Dermis microvascular lymphatic vessel endothelial cell (primary cell): ENCODE data around the gene FAM3D. TPM values are rescaled to one million over a fixed set of nuclear protein-coding genes. Genes with fewer than 3 reads are reported as not detected.
"Not testable (repeated sequence)": the region's sequence is repeated elsewhere in the genome, so short reads cannot be mapped to it uniquely, and the experiment has no call there.

Experiments used
- DNase-seq, 2 donors: peaks; one replicate each; pipeline versions ENCODE4 v3.0.0 to v3.0.0-alpha.2; 2010; ENCODE audit warnings: low read depth in 2 of 2
- total RNA-seq: library from RNA; depleted of rRNA; stranded (reverse); fragments of >200 nt; gene quantifications from 2 replicates; pipeline ENCODE4 v1.2.1, GENCODE V29; 2014

Gene FAM3D
- total RNA-seq, result 0.13 and 0.26 TPM in 2 replicates

DNA sequence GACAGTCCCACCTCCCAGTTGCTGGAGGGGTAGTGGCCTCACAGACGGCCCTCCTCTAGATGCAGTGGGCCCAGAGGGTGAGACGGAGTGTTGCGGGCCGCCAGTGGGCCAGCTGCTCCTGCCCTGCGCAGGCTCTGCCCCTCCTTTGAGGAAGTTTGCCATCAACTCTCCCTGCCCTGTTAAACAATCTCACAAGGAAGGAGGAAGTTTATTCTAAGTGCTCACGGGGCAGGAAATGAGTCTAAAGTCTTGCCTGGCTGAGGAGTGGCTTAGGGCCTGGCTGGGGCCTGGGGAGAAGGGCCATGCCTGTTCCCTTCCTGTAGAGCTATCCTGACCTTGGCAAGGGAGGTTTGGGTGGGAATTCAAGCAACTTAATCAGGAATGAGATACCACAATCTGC is at the start of gene FAM3D:
Gene FAM3D, minus strand, starts transcription at position 92 of the 400 bp plus-strand sequence. CDS start 11,211 bp downstream, outside the sequence.
- peak in 1 of 2 donors; percentile 29 for DNase-seq

GRCh38 chr3:58713715-58714401 is 47.3 kb upstream of the FAM3D start:
- DNase-seq, result no peak

- no peak for DNase-seq
Measured at GRCh38 chr3:58711871-58712270, 45.3 kb upstream of the FAM3D start.

GRCh38 chr3:58708983-58709382 is 42.4 kb upstream of the FAM3D start:
- not testable (repeated sequence) for DNase-seq

GRCh38 chr3:58708116-58708791 is 41.7 kb upstream of the FAM3D start:
- no peak for DNase-seq

- no peak for DNase-seq
Measured at GRCh38 chr3:58707390-58707930, 40.9 kb upstream of the FAM3D start.

GRCh38 chr3:58706395-58707167 is 40.0 kb upstream of the FAM3D start:
- no peak for DNase-seq

DNA sequence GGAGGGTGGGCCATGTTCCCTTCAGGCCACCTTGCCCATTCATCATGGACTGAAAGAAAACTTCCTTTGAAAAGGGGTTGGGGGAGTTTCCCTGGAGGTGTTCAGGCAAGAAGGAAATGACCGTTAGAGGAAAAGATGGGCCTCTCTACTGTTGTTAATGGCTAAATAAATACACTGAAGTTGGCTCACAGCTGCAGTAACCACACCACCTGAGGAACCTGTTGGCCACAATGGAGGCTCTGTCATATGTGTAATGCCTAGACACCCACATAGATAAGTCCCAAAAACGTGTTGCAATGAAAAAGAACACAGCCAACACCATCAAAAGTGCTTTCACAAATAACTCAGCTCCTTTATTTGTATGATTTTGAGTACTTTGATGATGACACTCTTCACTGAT is 38.2 kb upstream of the FAM3D start:
- DNase-seq, result no peak

- not testable (repeated sequence) for DNase-seq
Measured at GRCh38 chr3:58704304-58704703, 37.7 kb upstream of the FAM3D start.

GRCh38 chr3:58698246-58698645 is 31.7 kb upstream of the FAM3D start:
- DNase-seq, result no peak

DNA sequence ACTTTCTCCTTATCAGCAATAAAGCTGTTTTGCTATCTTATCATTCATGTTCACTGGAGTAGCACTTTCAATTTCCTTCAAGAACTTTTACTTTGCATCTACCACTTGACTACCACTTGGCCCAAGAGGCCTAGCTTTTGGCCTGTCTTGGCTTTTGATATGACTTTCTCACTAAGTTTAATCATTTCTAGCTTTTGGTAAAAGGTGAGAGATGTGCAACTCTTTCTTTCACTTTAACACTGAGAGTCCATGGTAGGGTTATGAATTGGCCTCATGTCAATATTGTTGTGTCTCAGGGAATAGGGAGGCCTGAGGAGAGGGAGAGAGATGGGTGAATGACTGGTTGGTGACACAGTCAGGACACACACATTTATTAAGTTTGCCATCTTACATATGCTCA is 31.0 kb upstream of the FAM3D start:
- no peak for DNase-seq

- DNase-seq, result not testable (repeated sequence)
Measured at GRCh38 chr3:58696813-58697212, 30.2 kb upstream of the FAM3D start.

- DNase-seq, result no peak
Measured at GRCh38 chr3:58696093-58696492, 29.5 kb upstream of the FAM3D start.

DNA sequence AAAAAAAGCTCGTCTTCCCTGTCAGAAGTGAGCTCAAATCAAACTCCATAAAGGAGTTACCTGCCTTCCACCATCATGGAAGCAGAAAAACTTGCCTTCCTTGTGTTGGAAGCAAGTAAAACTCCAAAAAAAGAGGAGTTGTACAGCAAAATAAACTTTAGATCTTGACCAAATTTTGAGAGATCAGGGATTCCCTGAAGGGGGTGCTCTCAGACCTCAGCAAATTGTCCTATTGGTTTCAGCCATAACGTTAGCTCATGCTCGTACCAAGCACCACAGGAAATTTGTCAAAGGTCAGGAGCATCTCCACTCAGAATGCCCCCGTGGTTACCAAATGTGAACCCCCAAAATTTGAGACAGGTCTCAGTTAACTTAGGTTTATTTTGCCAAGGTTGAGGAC is 28.7 kb upstream of the FAM3D start:
- not testable (repeated sequence) for DNase-seq

- no peak for DNase-seq
Measured at GRCh38 chr3:58693940-58694850, 27.6 kb upstream of the FAM3D start.

GRCh38 chr3:58692484-58692883 is 25.9 kb upstream of the FAM3D start:
- DNase-seq, result no peak

- DNase-seq, result peak in 1 of 2 donors; percentile 39
Measured at GRCh38 chr3:58691997-58692396, 25.4 kb upstream of the FAM3D start.

- no peak for DNase-seq
Measured at GRCh38 chr3:58690490-58690889, 23.9 kb upstream of the FAM3D start.

- no peak for DNase-seq
Measured at GRCh38 chr3:58688574-58688973, 22.0 kb upstream of the FAM3D start.

DNA sequence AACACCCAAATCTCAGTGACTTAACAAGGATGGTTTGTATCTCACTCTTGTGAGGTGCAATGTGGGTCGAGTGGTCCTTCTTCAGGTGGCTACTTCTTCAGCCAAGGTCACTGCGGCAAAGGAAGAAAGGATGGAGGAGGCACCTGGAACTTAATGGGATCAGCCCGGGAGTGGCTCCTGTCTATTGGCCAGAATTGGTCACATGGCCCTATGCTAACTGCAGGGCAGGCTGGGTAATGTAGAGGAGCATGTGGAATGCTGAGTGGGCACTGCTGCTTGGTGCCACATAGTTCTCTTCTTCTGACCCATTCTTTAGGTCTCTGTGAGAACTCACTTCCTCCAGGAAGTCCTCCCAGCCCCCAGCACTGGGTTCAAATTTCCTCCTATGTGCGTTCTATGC is 20.3 kb upstream of the FAM3D start:
- no peak for DNase-seq

GRCh38 chr3:58685641-58686040 is 19.1 kb upstream of the FAM3D start:
- DNase-seq, result no peak
